ENCODE data around the gene CTNNA3. TPM values are rescaled to one million over a fixed set of nuclear protein-coding genes. Genes with fewer than 3 reads are reported as not detected.

CTNNA3 gene
- total and polyA plus RNA-seq, 3 donors from 2014 or later = 17.8 to 19.4 (median 18.3) TPM

DNA sequence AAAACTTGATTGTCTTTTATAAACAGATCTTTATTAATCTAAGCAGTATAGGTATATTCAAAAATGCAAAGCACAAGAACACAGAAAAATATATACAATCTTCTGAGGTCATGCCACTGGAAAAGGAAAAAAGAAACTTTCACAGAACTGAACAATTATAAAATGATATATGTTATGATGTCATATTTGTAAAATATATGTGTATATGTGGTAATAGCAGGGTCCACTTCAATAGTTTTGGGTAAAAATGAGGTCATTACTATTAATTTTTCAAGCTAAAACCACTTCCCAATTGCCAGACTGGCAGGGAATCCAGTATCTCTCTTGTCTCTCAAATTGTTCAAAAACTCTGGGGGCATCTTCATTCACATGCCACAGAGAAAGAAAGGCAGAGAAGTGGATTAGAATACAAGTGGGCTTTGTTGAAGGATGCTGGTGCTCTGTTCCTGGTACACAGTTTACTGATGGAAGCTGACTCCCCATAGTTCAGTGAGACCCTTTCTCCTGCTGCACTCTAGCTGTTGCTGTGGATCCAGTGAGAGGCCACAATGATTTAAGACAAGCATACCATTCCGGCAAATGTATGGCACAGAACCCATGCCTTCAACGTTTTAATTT, 19.7 kb downstream of the CTNNA3 start:
- intact Hi-C loops (cut with DNase I; ENCODE audit: low total_unique reads) = no loop called here
- H3K27ac ChIP-seq = no peak overlapping the region
- H3K4me1 ChIP-seq = no peaks in the 10 kb centered on the region
- 56 to 59% methylated on average over 2 of the region's 2 CpGs for WGBS, 2 donors
- no peaks in the 10 kb centered on the region for H3K9me3 ChIP-seq
- H3K4me3 ChIP-seq = no peak overlapping the region
- H3K27me3 ChIP-seq = no peaks in the 10 kb centered on the region
- H3K36me3 ChIP-seq (ENCODE audit: low read depth, missing control alignments) = no peaks in the 10 kb centered on the region
- no peak for DNase-seq
- no peak for TF ChIP-seq POLR2A (IDR thresholded peaks at IDR 0.05)
- TF ChIP-seq, protein P1, sequence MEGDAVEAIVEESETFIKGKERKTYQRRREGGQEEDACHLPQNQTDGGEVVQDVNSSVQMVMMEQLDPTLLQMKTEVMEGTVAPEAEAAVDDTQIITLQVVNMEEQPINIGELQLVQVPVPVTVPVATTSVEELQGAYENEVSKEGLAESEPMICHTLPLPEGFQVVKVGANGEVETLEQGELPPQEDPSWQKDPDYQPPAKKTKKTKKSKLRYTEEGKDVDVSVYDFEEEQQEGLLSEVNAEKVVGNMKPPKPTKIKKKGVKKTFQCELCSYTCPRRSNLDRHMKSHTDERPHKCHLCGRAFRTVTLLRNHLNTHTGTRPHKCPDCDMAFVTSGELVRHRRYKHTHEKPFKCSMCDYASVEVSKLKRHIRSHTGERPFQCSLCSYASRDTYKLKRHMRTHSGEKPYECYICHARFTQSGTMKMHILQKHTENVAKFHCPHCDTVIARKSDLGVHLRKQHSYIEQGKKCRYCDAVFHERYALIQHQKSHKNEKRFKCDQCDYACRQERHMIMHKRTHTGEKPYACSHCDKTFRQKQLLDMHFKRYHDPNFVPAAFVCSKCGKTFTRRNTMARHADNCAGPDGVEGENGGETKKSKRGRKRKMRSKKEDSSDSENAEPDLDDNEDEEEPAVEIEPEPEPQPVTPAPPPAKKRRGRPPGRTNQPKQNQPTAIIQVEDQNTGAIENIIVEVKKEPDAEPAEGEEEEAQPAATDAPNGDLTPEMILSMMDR (IDR thresholded peaks at IDR 0.05) = no peak

DNA sequence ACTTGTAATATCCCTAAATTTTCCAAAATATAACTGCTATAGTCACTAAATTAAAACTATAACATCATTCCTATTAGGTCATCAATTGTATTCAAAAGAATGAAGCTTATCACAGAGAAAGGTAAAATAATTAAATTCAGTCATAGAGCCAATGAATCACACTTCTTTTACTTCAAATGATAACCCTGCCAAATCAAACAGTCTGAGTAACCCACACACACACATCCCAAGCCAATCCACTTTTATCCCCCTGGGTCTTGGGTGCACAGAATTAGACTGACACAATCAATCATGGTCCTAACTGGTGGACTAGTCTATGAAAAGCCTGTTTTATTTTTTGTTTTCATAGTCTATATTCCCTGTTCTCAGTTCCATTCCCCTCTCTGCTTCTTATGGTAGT, 25.6 kb downstream of the CTNNA3 start:
- H3K36me3 ChIP-seq (ENCODE audit: low read depth, missing control alignments) = no peaks in the 10 kb centered on the region
- H3K27me3 ChIP-seq = no peaks in the 10 kb centered on the region
- H3K9me3 ChIP-seq = no peaks in the 10 kb centered on the region
- no peaks in the 10 kb centered on the region for H3K4me1 ChIP-seq
- intact Hi-C loops (cut with DNase I; ENCODE audit: low total_unique reads) = no loop called here
- DNase-seq = no peak
- no peak overlapping the region for H3K4me3 ChIP-seq
- TF ChIP-seq POLR2A (IDR thresholded peaks at IDR 0.05) = no peak
- TF ChIP-seq, protein P1 (IDR thresholded peaks at IDR 0.05) = no peak
- no peak overlapping the region for H3K27ac ChIP-seq

DNA sequence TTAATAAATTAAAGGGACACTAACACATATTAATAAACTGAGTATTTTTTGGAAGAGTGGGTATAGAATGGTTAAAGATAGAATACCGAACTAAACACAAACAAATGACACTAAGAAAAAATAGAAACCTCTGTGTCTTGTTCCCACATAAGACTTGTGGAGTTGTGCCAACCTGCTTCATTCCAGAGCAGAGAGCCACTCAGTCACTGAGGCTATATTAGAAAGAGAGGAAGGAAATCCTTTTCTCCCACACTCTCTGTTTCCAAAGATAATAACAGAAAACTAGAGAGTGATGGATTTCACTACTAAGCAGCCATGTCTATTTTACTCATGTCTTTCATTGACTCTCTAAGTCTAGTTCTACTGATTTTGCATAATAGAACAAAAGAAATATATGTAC, 26.0 kb downstream of the CTNNA3 start:
- 16 to 38% methylated on average over 1 of the region's 1 CpG for WGBS, 2 donors
- no peaks in the 10 kb centered on the region for H3K4me1 ChIP-seq
- H3K27ac ChIP-seq = no peak overlapping the region
- DNase-seq = no peak
- intact Hi-C loops (cut with DNase I; ENCODE audit: low total_unique reads) = no loop called here
- TF ChIP-seq, protein P1 (IDR thresholded peaks at IDR 0.05) = no peak
- TF ChIP-seq POLR2A (IDR thresholded peaks at IDR 0.05) = no peak
- no peaks in the 10 kb centered on the region for H3K27me3 ChIP-seq
- no peaks in the 10 kb centered on the region for H3K36me3 ChIP-seq (ENCODE audit: low read depth, missing control alignments)
- no peaks in the 10 kb centered on the region for H3K9me3 ChIP-seq
- no peak overlapping the region for H3K4me3 ChIP-seq

DNA sequence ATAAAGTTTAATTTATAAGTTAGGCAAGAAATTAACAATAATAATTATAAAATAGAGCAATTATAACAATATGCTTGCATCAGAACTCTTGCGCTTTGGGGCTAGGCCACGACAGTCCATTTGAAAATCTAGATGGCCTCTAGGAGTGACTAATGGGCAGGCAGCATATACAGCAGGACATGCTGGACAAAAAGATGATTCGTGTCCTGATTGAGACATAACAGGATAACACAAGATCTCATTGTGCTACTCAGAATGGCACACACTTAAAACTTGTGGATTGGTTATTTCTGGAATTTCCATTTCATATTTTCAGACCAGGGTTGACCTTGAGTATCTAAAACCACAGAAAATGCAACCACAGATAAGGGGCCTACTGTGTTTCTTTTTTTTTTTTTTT, 27.5 kb downstream of the CTNNA3 start:
- no peak for TF ChIP-seq POLR2A (IDR thresholded peaks at IDR 0.05)
- TF ChIP-seq, protein P1 (IDR thresholded peaks at IDR 0.05) = no peak
- intact Hi-C loops (cut with DNase I; ENCODE audit: low total_unique reads) = no loop called here
- Histone ChIP-seq H3K27ac (no peak overlapping the region), H3K36me3 (ENCODE audit: low read depth, missing control alignments) (no peaks in the 10 kb centered on the region), H3K9me3 (no peaks in the 10 kb centered on the region), H3K27me3 (no peaks in the 10 kb centered on the region), H3K4me1 (no peaks in the 10 kb centered on the region), H3K4me3 (no peak overlapping the region)
- DNase-seq = no peak
- 67 to 80% methylated on average over 3 of the region's 3 CpGs for WGBS, 2 donors

DNA sequence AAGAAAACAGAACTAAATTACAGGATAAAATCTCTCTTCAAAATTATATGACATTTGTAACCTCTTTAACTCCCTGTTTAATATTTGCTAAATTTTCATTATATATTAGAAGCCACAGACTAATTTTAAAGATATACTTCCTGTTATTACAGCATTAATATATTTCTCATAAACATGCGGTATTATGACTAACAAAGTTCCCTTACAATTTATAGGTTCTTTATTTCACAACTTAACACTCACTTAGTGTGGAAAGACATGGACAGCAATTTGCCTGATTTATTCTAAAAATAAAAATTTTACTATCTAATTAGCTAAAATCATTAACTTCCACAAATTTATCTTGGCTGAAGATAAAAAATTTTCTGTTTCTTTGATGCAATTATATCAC, 29.0 kb downstream of the CTNNA3 start:
- Histone ChIP-seq H3K27ac (no peak overlapping the region), H3K9me3 (no peaks in the 10 kb centered on the region)
- intact Hi-C loops (cut with DNase I; ENCODE audit: low total_unique reads) = no loop called here

More for the DNA sequence above, 29.0 kb downstream of the CTNNA3 start:
- H3K4me1 ChIP-seq = no peaks in the 10 kb centered on the region
- no peaks in the 10 kb centered on the region for H3K27me3 ChIP-seq
- no peaks in the 10 kb centered on the region for H3K36me3 ChIP-seq (ENCODE audit: low read depth, missing control alignments)
- 84 to 92% methylated on average over 1 of the region's 1 CpG for WGBS, 2 donors
- no peak overlapping the region for H3K4me3 ChIP-seq
- no peak for TF ChIP-seq POLR2A (IDR thresholded peaks at IDR 0.05)
- TF ChIP-seq, protein P1 (IDR thresholded peaks at IDR 0.05) = no peak
- DNase-seq = no peak

All from testis (tissue), 3 donors.